GM19324 (cell line): Measurements from ENCODE around the gene BRINP3.

Experiments
- ATAC-seq: cut with Tn5 transposase; IDR thresholded peaks from one replicate; pipeline ENCODE4 v1.9.1; 2021; ENCODE audit warnings: mild to moderate bottlenecking, moderate library complexity; ENCODE audit not compliant: unreplicated experiment, low FRiP score

BRINP3 gene

DNA sequence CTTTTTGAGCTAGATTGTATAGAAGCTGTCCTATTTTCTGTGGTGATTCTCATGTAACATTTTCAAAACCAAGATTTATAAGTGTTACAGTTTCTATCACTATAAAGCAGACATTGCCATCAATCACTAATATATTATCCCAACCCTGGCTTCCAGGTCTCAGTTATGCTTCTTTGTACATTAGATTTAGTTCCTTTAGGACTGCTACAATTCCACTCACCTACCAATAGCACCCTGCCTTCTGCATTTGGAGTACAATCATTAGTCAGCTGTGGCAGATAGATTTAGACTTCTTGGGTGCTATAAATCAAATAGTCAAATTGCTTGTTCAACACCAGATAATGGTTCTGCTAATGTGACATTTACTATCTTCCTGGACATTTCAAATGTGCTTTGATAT is 281.6 kb downstream of the BRINP3 start:
- ATAC-seq: no peak

DNA sequence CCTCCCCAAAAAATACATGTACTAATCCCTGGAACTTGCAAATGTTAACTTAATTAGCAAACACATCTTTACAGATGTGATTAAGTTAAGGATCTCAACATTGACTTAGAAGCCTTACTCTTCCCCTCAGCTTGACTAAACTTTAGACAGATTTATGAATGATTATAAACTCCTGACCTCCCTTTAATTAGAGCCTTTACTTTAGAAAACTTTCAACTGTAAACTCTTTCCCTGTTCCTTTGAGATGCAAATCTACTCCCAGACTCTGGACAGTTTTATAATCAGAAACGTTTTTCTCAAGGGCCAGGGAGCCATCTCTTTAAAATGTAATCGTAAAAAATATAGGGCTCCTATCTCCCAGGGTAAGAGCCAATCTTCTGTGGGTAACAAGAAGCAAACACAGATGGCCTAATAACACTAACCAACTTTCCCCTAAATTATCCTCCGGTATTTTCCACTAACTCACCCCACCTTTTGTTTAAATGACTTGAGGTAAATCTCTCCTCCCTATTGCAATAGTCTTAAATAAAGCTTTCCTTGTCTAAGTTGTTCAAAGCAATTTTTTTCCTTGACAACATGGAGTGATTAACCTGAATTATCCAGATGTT is 284.1 kb downstream of the BRINP3 start:
- no peak for ATAC-seq

DNA sequence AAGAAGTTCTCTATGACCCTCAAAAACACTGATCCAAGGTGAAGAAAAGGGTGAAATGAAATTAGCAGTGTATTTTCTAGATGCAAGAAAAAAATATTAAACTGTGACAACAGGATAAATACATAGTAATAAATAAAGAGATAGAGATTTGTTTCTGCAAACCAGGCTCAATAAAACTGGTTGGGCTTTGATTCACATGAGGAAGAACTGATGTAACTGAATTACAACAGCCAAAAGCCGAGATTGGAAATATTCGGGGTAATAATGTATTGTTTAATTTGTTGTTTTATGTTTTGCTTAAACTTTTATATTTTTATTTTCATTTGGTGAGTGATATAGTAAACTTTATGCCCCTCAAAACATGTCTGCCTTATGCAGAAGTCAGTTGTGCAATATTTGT is 285.0 kb downstream of the BRINP3 start:
- ATAC-seq: no peak

DNA sequence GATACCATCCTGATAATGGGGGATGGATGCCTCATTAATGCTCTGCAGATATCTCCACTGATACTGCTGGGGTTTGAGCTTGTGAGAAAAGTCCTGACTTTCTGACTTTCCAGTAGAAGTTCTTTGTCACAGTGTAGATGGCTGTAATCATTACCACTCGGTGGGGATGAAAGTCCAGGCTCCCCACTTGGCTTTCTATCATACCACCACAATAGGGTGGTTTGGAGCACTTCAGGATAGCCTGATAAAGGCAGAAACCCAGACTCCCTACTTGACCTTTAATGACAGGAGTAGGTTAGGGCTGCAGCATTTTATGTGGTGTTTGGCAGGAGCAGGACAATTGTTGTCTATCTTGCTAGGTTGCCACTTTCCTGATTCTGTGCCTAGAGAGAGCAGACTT is 294.1 kb downstream of the BRINP3 start:
- ATAC-seq: no peak

DNA sequence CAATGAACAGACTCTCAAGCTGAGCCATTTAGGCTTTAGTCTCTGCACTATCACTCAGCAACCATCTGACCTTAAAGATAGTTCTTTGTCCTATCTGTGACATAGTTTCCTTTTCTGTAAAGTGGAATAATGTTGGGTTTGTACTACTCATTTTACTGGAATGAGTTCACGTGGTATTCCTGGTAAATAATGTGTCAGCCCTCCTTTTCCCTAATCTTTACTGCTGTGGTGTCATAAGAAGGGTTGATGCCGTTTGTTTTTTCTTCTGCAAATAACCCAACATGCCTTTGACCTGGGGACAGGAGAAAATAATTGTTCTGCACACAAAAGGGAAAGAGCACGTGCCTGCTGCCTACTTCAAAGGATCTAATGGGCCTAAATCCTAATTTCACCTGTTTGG is 297.8 kb downstream of the BRINP3 start:
- no peak for ATAC-seq

DNA sequence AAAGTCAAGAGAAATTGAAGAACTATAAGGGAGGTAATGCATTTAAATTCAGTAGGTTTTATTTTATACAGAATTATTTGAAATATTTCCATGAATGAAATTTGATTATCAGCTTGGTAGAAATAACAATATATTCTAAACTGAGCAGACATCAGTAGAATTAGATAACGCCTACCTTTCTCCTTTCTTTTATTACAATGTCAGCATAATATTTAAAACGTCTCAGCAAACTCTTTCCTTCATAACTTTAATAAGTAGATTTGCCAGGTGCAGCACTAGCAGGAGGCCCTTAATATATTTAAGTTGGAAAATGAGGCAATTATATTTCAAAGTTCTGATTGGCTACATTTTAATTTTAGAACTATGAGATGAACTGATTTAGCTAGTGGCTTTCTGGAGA is 298.8 kb downstream of the BRINP3 start:
- no peak for ATAC-seq

DNA sequence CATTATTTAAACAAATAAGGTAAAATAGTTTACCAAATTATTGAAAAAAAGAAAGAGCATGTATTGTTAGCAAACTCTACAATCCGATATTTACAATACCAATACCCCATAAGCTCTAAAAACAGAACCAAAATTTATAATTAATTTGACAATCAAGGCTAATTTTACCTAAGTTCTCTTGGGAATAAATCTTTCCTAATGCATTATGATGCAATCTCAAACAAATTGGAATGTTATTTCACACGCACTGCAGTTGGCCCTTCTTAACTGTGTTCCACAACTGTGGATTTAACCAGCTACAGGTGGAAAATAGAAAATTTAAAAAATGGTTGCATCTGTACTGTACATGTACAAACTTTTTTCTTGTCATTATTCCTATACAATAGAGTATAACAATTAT is 300.1 kb downstream of the BRINP3 start:
- no peak for ATAC-seq

DNA sequence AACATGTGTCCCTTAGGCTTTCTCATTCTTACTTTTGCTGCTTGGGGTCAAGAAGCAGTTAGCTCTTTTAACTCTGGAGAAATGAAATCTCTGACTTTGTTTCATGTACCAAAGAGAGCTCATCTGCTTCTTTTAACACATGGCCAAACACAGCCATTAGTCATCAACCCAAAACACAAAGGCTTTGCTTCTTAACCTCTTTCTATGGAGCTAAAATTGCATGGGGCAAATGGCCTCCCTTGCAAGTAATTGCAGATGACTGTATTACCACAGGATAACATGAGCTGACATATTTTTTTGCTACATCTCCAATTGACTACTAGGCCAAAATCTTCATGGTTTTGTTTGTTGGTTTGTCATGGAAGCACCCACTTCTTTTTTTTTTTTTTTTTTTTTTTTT is 300.9 kb downstream of the BRINP3 start:
- ATAC-seq: no peak

DNA sequence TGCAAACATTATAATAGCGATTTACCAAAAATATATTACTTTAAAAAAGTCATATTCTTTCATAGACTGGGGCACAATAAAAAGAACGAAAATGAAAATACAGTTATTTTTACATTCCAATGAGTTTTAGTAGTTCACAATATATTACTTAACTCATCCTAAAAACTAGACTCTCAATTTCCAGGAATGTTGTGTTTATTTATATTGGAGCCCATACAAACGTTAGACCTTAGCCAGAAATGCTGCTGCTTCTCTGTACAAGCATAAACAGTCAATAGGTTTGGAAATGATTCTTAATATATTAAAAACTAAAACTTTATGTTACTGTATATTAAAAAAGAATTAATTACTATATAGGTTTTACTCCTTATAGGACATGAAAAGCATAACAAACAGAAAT is 302.3 kb downstream of the BRINP3 start:
- no peak for ATAC-seq

DNA sequence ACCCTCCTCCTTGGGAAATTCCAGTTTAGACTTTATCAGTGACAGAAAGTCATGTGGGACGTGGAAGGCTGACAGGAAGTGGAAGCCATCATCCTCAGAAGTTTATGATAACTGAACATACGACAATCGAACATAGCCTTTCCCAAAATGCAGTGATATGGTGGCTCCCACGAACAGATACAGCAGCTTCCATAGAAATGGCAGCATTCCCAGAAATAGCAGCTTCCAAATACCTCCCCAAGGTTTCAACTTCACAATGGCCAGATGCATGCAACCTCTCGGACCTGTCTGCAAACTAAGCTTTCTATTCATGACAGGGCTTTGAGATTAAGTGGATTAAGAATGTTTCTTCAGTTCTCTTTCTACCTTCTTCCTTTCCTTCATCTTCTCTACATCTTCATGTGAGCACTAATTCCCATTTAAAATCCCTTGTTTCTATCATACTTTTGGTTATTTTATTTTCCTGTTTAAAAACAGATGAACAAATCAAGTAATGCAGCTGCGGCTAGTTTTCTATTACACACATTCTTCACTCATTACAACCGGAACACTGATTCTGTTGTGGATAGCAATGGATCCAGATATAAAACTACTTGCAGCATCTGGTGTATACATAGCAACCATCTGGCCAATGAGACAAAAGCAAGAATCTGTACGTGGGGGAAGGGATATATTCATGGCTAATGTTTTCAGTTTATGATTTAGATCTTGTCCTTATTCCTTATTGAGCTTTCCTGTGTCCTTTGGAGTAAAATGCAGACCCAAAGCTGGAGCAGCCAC is 304.8 kb downstream of the BRINP3 start:
- ATAC-seq: no peak

DNA sequence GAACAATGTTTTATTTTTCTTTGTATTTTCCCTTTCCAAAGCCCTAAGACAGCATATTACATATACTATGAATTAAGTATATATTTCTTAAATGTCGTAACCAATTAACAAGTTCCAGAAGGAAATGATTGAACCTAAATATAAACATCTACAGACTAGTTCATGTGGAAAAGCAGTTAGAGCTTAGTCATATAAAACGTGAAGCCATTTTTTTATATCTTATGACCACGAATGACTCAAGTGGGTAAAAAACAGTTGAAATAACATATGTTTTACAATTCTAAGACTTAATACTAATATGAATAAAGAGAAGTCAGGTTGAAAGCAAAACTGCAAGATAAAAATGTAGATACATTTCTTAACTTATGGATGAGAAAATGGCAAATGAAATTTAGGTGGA is 307.3 kb downstream of the BRINP3 start:
- ATAC-seq: no peak

DNA sequence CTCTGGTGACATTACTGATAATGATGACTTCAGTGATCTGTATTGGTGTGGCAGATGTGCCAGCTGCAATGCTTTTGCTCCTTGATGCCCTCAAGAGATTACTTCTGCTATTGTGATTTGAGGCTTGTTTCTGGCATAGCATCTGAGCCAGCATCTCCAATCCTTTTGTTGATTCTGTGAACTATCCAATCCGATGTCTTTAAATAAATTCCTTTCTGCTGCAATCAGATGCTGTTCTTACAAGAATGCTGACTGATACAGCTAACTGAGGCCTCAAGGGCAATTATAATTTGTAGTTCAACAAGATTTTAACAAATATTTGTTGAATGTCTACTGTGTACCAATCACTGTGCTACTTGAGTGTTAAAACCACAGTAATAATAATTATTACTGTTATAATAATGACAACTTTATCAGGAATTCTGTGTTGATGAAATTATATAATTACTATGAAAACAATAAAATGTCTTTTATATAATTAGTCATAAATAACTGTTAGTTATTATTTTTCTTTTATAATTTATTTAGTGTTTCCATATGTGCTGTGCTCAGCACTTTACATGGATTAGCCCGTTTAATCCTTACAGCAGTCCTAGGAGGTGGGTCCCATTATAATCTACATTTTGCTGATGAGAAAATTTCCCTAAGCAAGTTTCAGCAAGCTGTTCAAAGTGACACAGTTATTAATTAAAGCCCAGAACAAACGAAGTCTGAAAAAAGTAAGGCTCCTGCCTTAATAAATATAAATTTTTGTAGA is 308.2 kb downstream of the BRINP3 start:
- no peak for ATAC-seq

DNA sequence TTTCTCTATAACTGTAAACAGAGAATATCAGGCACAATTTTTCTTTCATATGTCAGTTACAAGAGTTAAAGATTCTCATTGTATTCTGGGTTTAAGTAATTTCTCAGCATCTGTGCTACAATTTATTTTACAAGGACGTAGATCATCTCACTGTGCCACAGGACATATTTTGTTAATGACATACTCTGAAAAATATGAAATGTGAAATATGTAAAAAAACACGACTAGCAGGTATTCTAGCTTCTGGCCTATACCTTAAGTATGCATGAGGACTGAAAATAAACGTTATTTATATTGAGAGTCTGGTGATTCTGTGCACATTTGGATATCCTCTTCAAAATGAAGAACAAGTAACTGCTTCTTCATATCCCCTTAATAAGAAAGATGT is 308.8 kb downstream of the BRINP3 start:
- no peak for ATAC-seq

DNA sequence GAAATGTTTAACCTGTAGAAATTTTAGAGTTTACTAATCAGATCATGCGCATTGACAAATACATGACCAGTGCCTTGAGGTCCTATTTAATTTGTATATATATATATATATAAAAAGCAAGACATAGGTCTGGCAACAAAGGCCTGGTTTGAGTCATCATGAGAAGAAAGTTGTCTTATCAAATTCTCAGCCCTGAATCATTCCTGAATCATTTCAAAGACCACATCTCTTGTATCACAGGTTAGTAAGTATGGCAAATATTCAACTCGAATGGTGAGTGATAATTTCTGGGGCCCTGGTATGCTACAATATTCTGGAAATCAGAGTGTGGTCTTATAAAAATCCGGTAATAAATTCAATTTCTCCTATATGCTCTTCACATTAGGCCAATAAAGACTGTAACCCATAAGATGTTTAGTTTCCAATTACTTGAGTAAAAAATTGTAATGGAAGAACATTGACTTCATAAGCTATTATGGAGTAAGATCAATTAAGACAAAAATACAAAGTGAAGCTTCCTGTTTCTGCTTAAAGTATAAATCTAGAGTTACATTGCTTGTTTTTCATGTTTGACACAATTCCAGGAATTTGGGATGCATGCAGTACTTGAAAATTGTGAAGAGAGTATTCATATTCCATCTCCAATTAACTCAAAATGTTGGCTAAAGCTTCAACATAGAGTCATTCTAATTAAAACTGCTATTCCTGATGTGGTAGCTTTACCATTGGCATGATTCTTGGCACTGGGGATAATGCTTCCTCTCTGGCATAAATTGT is 309.4 kb downstream of the BRINP3 start:
- no peak for ATAC-seq

DNA sequence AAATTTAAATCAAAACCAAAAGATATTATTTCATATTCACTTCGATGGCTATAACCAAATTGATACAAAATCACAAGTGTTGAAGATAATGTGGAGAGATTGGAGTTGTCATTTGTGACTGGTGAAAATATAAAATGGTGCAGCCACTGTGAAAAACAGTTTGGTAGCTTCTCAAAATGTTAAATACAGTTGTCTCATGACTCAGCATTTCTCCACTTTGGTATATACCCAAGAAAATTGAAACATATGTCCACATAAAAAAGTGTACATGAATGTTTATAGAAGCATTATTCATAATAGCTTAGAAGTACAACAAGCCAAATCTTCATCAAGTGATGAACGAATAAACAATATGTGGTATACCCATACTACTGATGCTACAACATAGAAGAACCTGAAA is 318.5 kb downstream of the BRINP3 start:
- ATAC-seq: no peak

DNA sequence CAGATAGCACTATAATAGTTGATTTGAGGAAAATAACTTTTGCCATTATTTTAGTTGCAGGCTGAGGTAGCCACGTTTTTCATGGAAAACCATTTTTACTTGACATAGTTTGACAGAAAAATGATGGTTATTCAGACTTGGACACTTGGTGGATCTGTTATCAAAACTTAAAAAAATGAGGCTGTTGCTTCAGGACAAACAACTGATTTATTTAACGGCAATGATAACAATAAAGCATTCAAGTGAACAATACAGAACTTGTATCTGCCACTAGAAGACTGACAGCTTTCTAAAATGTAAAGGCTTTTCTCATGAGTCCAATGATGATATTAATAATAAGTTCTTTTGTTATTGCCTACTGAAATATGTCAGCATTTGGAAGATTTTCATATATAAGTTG is 322.9 kb downstream of the BRINP3 start:
- ATAC-seq: no peak

DNA sequence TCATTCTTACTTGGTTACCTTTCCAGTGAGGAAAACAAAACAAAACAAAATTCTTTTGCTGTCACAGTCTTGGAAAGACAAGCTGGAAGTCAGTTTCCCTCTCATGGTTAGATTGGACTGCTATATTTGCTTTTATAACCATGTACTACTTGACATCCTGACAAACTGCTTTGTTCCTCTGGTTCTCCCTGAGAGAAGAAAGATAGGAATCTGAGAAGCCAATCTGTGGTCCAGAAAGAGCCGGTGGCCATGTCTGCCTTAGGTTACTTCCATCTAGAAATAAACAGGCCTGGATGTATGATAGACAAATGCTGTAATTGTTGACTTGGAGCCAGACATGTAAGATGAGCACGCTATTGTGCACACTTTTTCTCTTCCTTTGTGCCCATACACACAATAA is 330.0 kb downstream of the BRINP3 start:
- ATAC-seq: no peak

DNA sequence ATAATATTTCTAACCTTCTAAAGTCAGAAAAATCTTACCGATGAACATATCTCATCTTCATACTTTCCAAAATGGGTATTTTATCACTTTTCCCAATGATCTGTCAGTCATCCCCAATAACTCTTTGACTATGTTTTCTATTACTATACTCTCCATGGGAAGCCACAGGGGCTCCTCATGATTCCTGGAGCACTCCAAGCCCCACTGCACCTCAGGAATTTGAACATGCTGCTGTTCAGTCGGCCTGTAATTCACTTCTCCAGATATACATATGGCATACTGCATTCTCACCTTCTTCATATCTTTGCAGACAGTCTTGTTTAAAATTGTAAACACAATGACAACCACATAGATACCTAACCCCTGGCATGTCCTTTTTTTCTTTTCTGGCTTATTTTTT is 333.0 kb downstream of the BRINP3 start:
- no peak for ATAC-seq

DNA sequence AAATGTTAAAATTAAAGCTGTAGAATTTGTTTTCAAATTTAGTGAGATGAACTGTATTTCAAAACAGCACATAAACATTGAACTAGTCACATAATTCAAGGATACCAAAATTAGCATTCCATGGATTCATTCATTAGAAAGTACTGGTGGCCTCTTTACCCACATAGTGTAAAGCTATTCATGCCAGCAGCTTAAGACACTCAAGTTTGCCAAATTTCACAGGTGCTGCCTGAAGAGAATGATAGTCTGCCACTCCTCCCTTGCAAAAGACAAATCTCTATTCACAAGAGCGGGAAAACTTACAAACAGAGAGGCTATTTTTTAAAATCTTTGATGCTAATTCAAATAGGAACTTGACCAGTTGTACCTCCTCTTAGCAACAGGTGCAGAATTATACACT is 337.0 kb downstream of the BRINP3 start:
- ATAC-seq: no peak

DNA sequence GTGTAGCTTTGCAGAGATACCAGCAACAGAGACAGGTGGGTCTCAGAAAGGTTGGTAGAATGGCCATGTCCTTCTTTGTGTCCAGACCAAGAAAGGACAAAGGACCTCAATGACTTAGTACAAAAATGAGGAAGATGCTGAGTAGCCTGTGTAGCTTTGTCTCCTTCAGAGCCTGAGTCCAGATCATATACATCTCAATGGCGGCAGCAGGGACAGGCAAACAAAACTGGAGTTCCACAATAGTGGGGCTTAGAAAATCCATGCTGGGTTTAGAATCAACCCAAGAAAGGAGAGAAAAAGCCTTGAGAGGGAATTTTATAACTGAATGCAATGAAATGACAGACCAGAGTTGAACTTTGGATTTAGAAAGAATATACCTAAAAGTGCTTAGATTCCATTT is 339.0 kb downstream of the BRINP3 start:
- no peak for ATAC-seq

DNA sequence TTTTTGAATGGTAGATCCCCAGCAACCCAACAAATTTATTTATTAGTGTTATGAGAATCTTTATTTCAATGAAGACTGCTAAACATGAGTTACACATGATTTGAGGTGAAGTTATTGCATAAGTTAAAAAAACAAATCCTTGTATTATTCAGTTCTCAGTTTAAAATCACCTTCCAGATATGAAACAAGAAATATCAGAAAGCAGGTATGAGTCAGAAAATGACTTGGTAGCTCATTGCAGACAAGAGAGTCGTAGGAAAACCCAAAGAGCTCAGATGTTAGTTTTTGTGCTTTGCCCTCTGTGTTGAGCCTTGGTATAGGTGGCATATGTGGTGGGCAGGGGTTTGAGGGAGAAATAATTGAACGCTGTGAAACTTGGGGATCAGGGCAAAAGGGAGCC is 339.4 kb downstream of the BRINP3 start:
- ATAC-seq: no peak
